Left ventricle myocardium superior (tissue), 1 donor: ENCODE measurements around the gene RBM5. TPM values are rescaled to one million over a fixed set of nuclear protein-coding genes. Genes with fewer than 3 reads are reported as not detected.
"Not testable (repeated sequence)": the region's sequence is repeated elsewhere in the genome, so short reads cannot be mapped to it uniquely, and the experiment has no call there.

ENCODE experiments used
- ATAC-seq: fragments of 200-7000 bp; cut with Tn5 transposase; one replicate; pipeline ENCODE4 v1.9.1; 2020; ENCODE audit warnings: mild to moderate bottlenecking, moderate library complexity
- DNase-seq: peaks from one replicate; pipeline ENCODE4 v3.0.0-alpha.2; 2020
- intact Hi-C: fragments of 100-400 bp; cut with micrococcal nuclease; formaldehyde crosslinking; loops from one replicate; pipeline ENCODE4 v1.11.0; 2022
- long read RNA-seq: library from polyadenylated mRNA; unstranded; transcript quantifications from one replicate; pipeline ENCODE4 v2.0.0, GENCODE V29; 2021
- total RNA-seq: library from RNA; stranded (reverse); fragmentation: NEBNext Ultra II Directional; extraction: Animal tissue kit (Norgen Biotek cat#: 25700); gene quantifications from one replicate; pipeline ENCODE4 v1.2.1, GENCODE V29; 2021
- donor health status: DM: no; HTN: yes; CAD: no; lungs with severe emphysema.

RBM5 gene
- total RNA-seq: 73.8 TPM
- long read RNA-seq, transcript RBM5-201 (25 exons, 3,188 nt): major isoform, 36 of 55 reads
- long read RNA-seq, partial matches to known transcripts: 8 of 55 reads
- long read RNA-seq, other reads (novel, unspliced or antisense): 9 of 55 reads

GRCh38 chr3:50088725-50089608 is at the start of gene RBM5:
Gene RBM5 (plus strand): TSS chr3:50088919. CDS start chr3:50090435, 1,516 bp downstream.
- ATAC-seq: peak; percentile 99
- intact Hi-C loops: no loop called here
- DNase-seq: peak; percentile 94

GRCh38 chr3:50044976-50045375 is 43.7 kb upstream of the RBM5 start:
- intact Hi-C loops: no loop called here
- no peak for ATAC-seq
- DNase-seq: no peak

- no peak for DNase-seq
- intact Hi-C loops: no loop called here
Observed at GRCh38 chr3:50047426-50047825, 41.3 kb upstream of the RBM5 start.

DNA sequence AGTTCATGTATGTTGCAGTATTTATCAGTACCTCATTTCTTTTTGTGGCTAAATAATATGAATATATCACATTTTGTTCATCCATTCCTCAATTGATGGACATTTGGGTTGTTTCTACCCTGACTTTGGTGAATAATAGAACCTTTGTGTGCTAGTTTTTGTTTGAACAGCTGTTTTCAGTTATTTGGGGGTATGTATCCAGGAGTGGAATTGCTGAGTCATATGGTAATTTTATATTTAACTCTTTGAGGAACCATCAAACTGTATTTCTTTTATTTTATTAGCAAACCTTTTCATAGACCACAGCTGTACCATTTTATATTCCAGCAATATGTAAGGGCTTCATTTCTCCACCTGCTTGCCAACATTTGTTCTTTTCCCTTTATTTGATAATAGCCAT is 38.4 kb upstream of the RBM5 start:
- DNase-seq: no peak
- intact Hi-C loops: no loop called here
- no peak for ATAC-seq

More at GRCh38 chr3:50047426-50047825, 41.3 kb upstream of the RBM5 start:
- ATAC-seq: no peak

GRCh38 chr3:50057756-50058155 is 31.0 kb upstream of the RBM5 start:
- ATAC-seq (no peak), DNase-seq (no peak)
- intact Hi-C loops: no loop called here

DNA sequence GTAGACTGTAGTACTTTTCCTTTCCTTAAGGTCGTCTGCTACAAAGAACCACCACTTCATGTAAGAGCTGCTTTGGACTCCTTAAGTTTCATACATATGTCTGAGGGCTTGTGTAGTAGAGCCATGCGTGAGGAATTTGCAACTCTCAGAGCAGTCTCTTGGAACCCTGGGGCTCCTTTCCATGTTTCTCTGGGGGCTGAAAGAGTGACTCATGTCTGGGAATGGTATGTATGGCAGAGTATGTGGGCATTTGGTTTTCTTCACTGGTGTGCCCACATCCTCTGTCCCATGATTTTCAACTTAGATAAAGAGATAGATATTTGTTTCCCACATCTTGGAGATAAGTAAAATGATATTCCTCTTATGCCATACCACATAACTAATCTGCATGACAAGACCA is 20.6 kb upstream of the RBM5 start:
- DNase-seq (no peak), ATAC-seq (no peak)
- intact Hi-C loops: no loop called here

DNA sequence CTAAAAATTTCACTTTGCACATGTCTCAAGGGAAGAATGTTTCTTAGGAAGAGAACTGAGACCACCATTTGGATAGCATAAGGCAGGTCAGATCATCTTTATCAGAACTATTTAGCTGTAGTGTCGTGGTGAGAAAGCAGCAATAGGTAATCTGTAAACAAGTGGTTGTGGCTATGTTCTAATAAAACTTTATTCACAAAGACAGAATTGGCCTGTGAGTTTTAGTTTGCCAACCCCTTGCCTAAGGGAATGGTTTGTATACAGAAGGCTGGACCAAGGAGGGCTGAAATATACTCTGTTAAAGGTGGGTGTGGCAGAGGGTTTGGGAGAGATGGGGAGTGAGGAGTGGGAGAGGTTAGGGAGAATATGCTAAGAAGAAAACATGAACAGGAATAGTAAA is 10.6 kb upstream of the RBM5 start:
- intact Hi-C loops: no loop called here
- ATAC-seq: no peak
- DNase-seq: no peak

DNA sequence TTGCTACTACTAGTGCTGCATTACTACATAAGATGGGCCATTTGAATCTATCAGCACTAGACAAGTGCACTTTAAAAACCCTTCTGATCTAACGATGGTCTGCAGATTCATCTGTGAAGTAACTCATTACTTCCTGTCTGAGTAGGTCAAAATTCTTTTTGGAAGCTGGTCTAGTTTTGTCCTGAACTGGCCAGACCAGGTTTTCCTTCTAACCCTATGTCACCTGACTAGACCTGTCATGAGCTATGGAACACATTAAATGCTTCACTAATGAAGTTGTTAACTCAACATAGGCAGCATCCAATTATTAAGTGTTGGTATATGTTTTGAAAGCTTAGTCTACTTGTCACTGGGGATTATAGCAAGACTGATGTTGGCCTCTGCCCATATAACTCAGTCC is 10.1 kb upstream of the RBM5 start:
- DNase-seq (no peak), ATAC-seq (no peak)
- intact Hi-C loops: no loop called here

DNA sequence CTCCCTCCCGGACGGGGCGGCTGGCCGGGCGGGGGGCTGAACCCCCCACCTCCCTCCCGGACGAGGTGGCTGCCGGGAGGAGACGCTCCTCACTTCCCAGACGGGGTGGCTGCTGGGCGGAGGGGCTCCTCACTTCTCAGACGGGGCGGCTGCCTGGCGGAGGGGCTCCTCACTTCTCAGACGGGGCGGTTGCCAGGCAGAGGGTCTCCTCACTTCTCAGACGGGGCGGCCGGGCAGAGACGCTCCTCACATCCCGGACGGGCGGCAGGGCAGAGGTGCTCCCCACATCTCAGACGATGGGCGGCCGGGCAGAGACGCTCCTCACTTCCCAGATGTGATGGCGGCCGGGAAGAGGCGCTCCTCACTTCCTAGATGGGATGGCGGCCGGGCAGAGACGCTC is 3.8 kb upstream of the RBM5 start:
- intact Hi-C loops, ATAC-seq, DNase-seq: not testable (repeated sequence)

GRCh38 chr3:50089609-50089945 is 858 bp downstream of the RBM5 start:
- peak; percentile 28 for ATAC-seq
- intact Hi-C loops: no loop called here
- peak; percentile 38 for DNase-seq

DNA sequence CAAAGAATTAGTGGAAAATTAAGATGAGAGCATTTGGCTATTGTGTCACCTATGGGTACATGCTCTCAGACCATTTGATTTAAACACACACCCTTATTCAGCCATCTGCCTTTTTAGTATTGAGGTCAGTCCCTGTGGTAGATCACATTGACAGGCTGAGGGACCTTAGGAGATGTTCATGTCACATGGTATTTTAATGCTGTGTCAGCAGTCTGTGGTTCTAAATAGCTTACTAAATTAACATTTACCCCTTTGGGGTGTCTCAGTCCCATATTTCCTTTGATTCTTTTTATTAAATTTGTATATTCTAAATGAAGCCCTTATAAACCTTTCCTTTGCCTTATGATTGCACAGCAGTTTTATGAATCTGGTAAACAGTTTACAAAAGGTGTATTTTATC is 2.3 kb downstream of the RBM5 start:
- DNase-seq (no peak), ATAC-seq (no peak)
- intact Hi-C loops: no loop called here

DNA sequence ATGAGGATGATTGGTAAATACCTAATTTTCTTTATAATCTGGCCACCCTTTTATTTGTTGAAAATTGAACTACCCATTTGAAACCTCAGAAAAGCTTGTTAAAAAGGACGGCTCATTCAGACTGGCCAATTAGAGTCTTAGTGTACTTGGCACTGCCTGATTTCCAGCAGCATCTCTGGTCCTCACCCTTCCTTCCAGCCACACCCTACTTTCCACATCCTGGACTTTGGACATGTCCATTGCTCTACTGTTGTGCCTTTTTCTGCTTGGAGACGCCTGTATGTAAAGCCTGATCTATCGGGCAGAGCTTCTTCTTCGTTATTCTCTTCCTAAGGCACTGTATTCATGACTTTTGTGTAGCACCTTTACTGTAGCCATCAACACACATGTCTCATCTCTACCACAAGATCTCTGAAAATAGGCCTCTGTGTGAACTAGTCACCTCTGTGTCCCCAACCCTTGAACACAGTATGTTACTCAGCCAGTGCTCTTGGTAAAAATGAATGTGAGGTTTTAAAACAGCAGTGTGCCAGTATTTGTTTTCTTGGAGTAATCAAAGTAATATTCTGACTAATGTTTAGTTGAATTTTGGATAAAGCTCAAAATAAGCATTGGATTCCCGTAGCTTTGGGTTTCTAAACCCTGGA is 6.8 kb downstream of the RBM5 start:
- ATAC-seq: no peak
- no peak for DNase-seq
- intact Hi-C loops: no loop called here

DNA sequence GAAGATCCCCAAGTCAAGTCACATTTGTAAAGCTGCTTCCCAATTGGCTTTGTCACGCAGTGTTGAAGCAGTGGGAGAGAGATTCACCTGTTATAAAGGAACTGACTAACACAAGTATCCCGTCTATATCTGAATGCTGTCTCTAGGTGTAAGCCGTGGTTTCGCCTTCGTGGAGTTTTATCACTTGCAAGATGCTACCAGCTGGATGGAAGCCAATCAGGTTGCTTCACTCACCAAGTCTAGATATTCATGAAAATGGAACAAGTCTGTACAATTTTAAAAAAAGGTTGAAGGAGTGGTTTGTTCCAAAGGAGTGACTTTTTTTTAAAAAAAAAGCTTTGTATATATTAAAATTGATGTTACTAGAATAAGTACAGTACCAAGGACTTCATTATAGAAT is 11.7 kb downstream of the RBM5 start:
- intact Hi-C loops: no loop called here
- no peak for DNase-seq
- ATAC-seq: no peak

- DNase-seq (no peak), ATAC-seq (peak; percentile 54)
- intact Hi-C loops: no loop called here
Observed at GRCh38 chr3:50100956-50101845, 12.5 kb downstream of the RBM5 start.

- intact Hi-C loops: no loop called here
- ATAC-seq (no peak), DNase-seq (no peak)
Observed at GRCh38 chr3:50102558-50102957, 13.8 kb downstream of the RBM5 start.

GRCh38 chr3:50111757-50112156 is 23.0 kb downstream of the RBM5 start:
- intact Hi-C loops: no loop called here
- DNase-seq (no peak), ATAC-seq (peak; percentile 36)

GRCh38 chr3:50112462-50112861 is 23.7 kb downstream of the RBM5 start:
- DNase-seq: no peak
- peak; percentile 65 for ATAC-seq
- intact Hi-C loops: no loop called here

DNA sequence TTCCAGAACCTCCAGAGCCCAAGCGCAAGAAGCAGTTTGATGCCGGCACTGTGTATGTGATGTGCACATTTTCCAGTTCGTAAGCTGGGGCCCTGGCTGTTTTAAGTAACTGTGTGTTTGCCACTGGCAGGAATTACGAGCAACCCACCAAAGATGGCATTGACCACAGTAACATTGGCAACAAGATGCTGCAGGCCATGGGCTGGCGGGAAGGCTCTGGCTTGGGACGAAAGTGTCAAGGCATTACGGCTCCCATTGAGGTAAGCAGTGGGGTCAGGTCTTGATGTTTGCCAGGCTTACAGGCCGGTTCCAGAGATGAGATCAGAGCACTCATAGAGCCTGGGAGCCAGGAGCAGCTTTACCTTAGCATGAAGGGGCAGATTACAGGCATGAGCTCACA is 28.4 kb downstream of the RBM5 start:
- no peak for DNase-seq
- intact Hi-C loops: no loop called here
- no peak for ATAC-seq

- no peak for ATAC-seq
- intact Hi-C loops: no loop called here
- DNase-seq: no peak
Observed at GRCh38 chr3:50118237-50118636, 29.5 kb downstream of the RBM5 start.

- intact Hi-C loops: loop anchor here (5.0 kb wide), 1 partner anchor 68 kb away; no protein-coding TSS in a partner anchor
- DNase-seq (no peak), ATAC-seq (no peak)
Observed at GRCh38 chr3:50119786-50120185, 31.1 kb downstream of the RBM5 start.
